ENCODE results near the gene ADH5.
"Not testable (repeated sequence)": the region's sequence is repeated elsewhere in the genome, so short reads cannot be mapped to it uniquely, and the experiment has no call there.

ADH5 gene

GRCh38 chr4:99084595-99084994 is 4.0 kb downstream of the ADH5 start:
- DNase-seq (ENCODE audit: low read depth), result no peak

- DNase-seq (ENCODE audit: low read depth), result no peak
These were observed 6.4 kb downstream of the ADH5 start for GRCh38 chr4:99082192-99082591.

- DNase-seq (ENCODE audit: low read depth), result not testable (repeated sequence)
These were observed 7.7 kb downstream of the ADH5 start for GRCh38 chr4:99080869-99081268.

GRCh38 chr4:99079625-99080295 is 8.8 kb downstream of the ADH5 start:
- DNase-seq (ENCODE audit: low read depth), result no peak

- DNase-seq (ENCODE audit: low read depth), result no peak
These were observed 9.5 kb downstream of the ADH5 start for GRCh38 chr4:99078931-99079624.

- no peak for DNase-seq (ENCODE audit: low read depth)
These were observed 10.3 kb downstream of the ADH5 start for GRCh38 chr4:99078336-99078735.

- DNase-seq (ENCODE audit: low read depth), result no peak
These were observed 11.4 kb downstream of the ADH5 start for GRCh38 chr4:99077177-99077576.

GRCh38 chr4:99076292-99076976 is 12.2 kb downstream of the ADH5 start:
- DNase-seq (ENCODE audit: low read depth), result no peak

- no peak for DNase-seq (ENCODE audit: low read depth)
These were observed 13.8 kb downstream of the ADH5 start for GRCh38 chr4:99074816-99075215.

- DNase-seq (ENCODE audit: low read depth), result no peak
These were observed 17.4 kb downstream of the ADH5 start for GRCh38 chr4:99071159-99071558.

- no peak for DNase-seq (ENCODE audit: low read depth)
These were observed 21.0 kb downstream of the ADH5 start for GRCh38 chr4:99067617-99068016.

- DNase-seq (ENCODE audit: low read depth), result not testable (repeated sequence)
These were observed 23.1 kb downstream of the ADH5 start for GRCh38 chr4:99065521-99065920.

GRCh38 chr4:99062120-99062519 is 26.5 kb downstream of the ADH5 start:
- no peak for DNase-seq (ENCODE audit: low read depth)

- no peak for DNase-seq (ENCODE audit: low read depth)
These were observed 27.4 kb downstream of the ADH5 start for GRCh38 chr4:99061048-99061700.

- no peak for DNase-seq (ENCODE audit: low read depth)
These were observed 29.0 kb downstream of the ADH5 start for GRCh38 chr4:99059550-99059949.

- no peak for DNase-seq (ENCODE audit: low read depth)
These were observed 30.4 kb downstream of the ADH5 start for GRCh38 chr4:99058228-99058627.

GRCh38 chr4:99054428-99054994 is 34.1 kb downstream of the ADH5 start:
- no peak for DNase-seq (ENCODE audit: low read depth)

- DNase-seq (ENCODE audit: low read depth), result no peak
These were observed 35.7 kb downstream of the ADH5 start for GRCh38 chr4:99052902-99053301.

GRCh38 chr4:99047710-99048109 is 40.9 kb downstream of the ADH5 start:
- no peak for DNase-seq (ENCODE audit: low read depth)

- no peak for DNase-seq (ENCODE audit: low read depth)
These were observed 45.2 kb downstream of the ADH5 start for GRCh38 chr4:99043346-99043745.

- no peak for DNase-seq (ENCODE audit: low read depth)
These were observed 50.4 kb downstream of the ADH5 start for GRCh38 chr4:99038213-99038612.

- no peak for DNase-seq (ENCODE audit: low read depth)
These were observed 54.6 kb downstream of the ADH5 start for GRCh38 chr4:99033956-99034355.
